ENCODE results near the gene UCP2.

The UCP2 gene

DNA sequence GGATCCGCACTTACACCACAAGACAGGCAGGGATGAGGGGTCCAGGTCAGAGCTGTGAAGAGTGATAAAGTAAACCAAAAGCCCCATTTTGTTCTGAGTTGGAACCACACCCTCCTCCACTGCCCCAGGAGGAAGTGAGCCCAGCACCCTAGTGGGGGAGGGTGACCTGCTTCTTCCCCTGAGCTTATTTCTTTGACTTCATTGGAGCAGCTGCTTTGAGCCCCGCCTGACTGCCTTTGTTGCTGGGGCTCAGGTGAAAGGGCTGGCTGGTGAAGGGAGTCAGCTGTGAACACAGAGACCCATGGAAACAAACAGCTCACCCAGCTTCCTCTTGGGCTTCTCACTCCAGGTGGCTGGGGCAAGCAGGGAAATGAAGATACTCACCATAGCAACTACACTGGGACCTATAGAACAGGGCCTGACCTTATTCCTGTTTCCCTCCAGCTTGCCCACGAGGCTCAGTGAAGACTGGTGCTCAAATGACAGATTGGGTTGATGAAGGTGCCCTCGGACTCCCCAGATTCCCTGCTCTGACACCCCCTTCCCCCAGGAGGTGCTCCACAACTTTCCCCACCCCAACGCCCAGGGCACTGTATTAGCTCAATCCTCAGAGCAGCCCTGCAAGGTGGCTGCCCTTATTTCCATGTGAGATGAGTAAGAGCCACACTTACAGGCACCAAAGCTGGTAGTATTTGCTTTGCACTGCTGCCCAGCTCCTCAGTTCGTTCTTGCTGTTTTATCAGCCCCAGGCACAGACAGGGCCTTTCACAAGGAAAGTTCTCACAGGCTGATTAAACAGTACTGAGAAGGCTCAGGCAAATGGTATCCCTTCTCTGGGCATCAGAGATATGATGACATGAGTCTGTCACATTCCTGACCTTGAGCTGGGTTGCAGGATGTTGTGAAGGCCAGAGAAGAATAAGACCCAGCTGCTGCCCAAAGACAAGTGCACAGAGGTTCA, 2.4 kb downstream of the UCP2 start:
- DNase-seq (ENCODE audit: low read depth), result peak; percentile 87
- TF ChIP-seq, protein P1, sequence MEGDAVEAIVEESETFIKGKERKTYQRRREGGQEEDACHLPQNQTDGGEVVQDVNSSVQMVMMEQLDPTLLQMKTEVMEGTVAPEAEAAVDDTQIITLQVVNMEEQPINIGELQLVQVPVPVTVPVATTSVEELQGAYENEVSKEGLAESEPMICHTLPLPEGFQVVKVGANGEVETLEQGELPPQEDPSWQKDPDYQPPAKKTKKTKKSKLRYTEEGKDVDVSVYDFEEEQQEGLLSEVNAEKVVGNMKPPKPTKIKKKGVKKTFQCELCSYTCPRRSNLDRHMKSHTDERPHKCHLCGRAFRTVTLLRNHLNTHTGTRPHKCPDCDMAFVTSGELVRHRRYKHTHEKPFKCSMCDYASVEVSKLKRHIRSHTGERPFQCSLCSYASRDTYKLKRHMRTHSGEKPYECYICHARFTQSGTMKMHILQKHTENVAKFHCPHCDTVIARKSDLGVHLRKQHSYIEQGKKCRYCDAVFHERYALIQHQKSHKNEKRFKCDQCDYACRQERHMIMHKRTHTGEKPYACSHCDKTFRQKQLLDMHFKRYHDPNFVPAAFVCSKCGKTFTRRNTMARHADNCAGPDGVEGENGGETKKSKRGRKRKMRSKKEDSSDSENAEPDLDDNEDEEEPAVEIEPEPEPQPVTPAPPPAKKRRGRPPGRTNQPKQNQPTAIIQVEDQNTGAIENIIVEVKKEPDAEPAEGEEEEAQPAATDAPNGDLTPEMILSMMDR (IDR thresholded peaks at IDR 0.05; ENCODE audit: low read depth, low read length, missing control alignments), result no peak
- H3K4me3 ChIP-seq (ENCODE audit: low read depth, low read length), result peak overlapping the region; percentile 94

DNA sequence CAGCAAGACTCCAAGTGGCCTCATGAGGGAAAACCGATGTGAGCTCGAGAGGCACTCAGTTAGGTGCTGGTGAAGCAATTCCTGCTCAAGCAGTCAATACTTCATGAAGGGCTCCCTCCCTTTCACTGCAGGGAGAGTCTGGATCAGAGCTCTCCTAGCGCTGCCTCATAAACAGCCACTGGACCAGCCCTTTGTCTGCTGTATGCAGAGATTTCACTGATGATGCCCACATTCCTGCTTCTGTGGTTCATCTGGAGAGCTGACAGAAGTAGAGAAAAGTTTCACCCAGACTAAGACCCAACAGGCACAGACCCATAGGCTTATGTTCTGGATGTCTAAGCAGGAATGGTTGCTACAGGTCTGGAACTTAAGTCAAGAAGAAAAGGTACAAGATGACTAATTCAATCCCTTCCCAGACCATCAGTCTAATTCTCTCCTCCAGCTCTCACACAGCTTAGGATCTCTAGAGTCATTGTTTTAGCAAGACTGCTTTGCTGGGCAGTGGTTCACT, 4.0 kb downstream of the UCP2 start:
- H3K4me3 ChIP-seq (ENCODE audit: low read depth, low read length), result no peak overlapping the region
- DNase-seq (ENCODE audit: low read depth), result no peak
- TF ChIP-seq, protein P1 (IDR thresholded peaks at IDR 0.05; ENCODE audit: low read depth, low read length, missing control alignments), result no peak

GRCh38 chr11:73977856-73978519, 4.7 kb downstream of the UCP2 start:
- H3K4me3 ChIP-seq (ENCODE audit: low read depth, low read length), result no peak overlapping the region

GRCh38 chr11:73976451-73977151, 6.0 kb downstream of the UCP2 start:
- TF ChIP-seq, protein P1 (IDR thresholded peaks at IDR 0.05; ENCODE audit: low read depth, low read length, missing control alignments), result no peak
- no peak for DNase-seq (ENCODE audit: low read depth)
- no peak overlapping the region for H3K4me3 ChIP-seq (ENCODE audit: low read depth, low read length)

More at GRCh38 chr11:73977856-73978519, 4.7 kb downstream of the UCP2 start:
- DNase-seq (ENCODE audit: low read depth), result no peak
- TF ChIP-seq, protein P1 (IDR thresholded peaks at IDR 0.05; ENCODE audit: low read depth, low read length, missing control alignments), result no peak

DNA sequence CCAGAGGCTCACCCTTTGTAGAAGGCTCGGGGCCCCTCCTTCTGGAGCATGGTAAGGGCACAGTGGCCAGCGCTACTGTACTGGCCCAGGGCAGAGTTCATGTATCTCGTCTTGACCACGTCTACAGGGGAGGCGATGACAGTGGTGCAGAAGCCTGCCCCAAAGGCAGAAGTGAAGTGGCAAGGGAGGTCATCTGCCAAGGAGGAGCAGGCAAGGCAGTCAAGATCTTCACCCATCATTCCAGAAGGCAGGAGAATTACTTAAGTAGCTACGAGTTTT, 7.2 kb downstream of the UCP2 start:
- TF ChIP-seq, protein P1 (IDR thresholded peaks at IDR 0.05; ENCODE audit: low read depth, low read length, missing control alignments), result no peak
- H3K4me3 ChIP-seq (ENCODE audit: low read depth, low read length), result no peak overlapping the region
- no peak for DNase-seq (ENCODE audit: low read depth)

DNA sequence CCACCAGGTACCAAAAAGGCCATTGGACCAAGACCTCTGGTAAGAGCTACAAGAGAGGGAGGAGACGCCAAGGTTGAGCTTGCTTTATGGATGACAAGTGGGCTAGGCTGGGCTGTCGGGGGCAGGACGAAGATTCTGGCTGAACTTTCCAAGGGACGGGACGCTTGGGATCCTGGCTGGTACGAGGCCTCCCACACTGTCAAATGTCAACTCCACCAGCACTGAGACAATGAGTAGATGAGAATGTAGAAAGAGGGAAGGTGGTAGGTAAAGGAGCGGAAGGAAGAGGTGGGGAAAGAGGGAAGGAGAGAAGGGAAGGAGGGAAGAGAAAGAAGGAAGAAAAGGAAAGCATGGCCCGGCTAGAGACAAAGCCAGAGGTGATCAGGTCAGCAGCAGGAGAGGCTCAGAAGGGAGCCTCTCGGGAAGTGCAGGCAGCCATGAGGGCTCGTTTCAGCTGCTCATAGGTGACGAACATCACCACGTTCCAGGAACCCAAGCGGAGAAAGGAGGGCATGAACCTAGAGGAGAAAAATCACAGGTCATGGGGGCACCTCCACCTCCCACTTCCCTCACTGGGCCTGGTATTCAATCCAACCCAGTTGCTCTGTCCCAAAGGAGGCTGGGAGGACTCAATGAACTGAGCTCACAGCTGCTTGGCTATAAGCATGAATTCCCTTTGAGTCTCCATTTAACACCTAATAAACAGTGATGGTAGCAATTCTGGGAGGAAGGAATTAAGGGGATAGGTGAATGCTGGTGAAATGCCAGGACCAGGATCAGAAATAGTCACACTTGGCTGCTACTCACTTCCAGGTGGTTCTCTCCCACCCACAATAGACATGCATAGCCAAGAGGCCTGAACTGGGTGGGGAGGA, 7.8 kb downstream of the UCP2 start:
- TF ChIP-seq, protein P1 (IDR thresholded peaks at IDR 0.05; ENCODE audit: low read depth, low read length, missing control alignments), result no peak
- H3K4me3 ChIP-seq (ENCODE audit: low read depth, low read length), result no peak overlapping the region
- no peak for DNase-seq (ENCODE audit: low read depth)
